Measurements from ENCODE around the gene HECW1. TPM values are rescaled to one million over a fixed set of nuclear protein-coding genes. Genes with fewer than 3 reads are reported as not detected.
"Not testable (repeated sequence)": the region's sequence is repeated elsewhere in the genome, so short reads cannot be mapped to it uniquely, and the experiment has no call there.

HECW1 gene
- total RNA-seq, 1 donor from 2014 or later, result 2.6 TPM

DNA sequence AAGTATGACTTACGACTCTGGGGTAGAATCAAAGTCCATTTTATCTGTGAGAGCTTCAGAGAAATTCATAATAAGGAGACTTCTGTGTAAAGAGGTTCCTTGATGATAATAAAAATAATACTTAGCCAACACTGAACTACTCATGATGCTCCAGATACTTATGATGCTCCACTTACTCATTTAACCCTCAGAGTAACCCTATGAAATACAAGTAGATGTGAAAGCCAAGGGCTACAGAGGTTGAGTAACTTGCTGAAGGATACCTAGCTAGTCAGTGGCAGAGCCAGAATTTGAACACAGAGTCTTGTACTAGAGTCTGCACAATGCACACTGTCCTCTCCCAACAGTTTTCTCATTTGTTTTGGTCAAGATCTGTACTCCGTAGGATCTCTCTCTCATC is 89.5 kb downstream of the HECW1 start:
- DNase-seq (ENCODE audit: low spot score), result no peak

DNA sequence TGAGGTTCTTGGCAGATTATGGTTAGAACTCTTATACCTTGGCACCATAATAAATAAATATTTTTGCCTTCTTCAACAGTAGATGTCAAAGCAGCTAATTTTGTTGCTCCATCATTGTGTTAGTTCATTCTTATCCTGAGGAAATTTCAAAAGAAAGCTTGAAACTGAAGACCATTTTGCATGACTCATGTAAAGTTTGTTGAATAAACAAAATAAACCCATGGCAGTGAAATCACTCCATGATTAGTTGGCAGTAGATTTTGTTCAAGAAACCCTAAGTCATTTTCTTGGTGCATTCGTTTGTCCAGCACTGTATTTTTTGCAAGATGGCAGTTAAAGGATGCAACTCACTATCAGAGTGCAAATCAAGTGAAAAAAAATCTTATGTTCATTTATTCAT is 91.6 kb downstream of the HECW1 start:
- DNase-seq (ENCODE audit: low spot score), result no peak

DNA sequence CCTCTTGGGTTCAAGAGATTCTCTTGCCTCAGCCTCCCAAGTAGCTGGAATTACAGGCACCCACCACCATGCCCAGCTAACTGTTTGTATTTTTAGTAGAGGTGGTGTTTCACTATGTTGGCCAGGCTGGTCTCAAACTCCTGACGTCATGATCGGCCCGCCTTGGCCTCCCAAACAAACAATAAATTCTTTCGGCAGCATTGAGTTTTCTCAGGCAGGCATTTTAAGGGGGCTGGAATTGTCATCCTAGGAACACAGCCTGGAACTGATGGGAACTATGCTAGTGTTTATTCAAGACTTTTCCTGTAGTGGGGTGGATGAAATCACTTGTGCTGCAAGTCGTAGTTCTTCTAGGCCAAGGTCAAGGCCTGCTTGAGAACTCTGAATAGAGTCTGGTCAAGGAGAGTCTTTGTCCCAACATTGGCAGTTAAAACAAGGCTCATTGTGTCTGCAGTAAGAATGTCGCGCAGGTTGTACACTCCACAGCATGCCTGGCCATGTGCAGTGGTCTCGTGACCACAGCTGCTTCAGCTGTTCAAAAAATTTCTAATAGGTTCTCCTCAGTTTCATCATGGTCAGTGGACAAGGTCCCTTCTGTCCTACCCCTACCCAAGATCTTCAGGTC is 92.8 kb downstream of the HECW1 start:
- no peak for DNase-seq (ENCODE audit: low spot score)

GRCh38 chr7:43208242-43208641 is 95.8 kb downstream of the HECW1 start:
- no peak for DNase-seq (ENCODE audit: low spot score)

DNA sequence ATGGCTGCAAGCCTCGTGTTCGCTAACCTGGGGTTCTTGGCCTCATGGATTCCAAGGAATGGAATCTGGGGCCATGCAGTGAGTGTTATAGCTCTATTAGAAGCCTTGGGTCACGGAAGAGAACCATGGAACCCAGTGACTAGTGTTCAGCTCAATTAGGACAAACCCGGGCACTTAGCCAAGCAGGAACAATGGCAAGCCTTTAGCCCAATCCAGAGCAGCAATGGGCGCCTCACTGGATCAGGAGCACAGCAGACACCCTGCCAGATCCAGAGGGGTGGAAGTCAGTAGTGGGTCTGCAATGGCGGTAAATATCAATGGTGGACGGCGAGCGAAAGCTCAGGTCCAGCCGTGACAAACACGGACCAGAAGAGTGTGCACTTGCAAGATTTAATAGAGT is 98.1 kb downstream of the HECW1 start:
- not testable (repeated sequence) for DNase-seq (ENCODE audit: low spot score)

DNA sequence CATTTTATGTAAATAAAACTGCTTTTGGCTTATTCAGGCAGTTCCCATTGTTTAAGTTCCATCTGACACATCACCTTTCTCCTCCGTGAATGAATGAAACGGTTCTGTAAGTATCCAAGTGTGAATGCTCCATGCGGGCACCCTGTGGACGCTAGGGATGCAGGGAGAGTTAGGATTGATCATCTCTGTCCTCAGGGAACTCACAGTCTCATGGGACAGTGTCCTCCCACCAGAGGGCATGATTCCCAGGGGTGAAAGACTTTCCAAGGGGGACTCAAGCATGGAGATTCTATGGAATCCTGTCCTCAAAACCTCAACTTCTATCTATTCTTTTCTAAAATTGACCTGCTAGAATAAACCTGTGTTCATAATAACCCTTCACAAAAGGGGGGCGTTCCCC is 98.8 kb downstream of the HECW1 start:
- no peak for DNase-seq (ENCODE audit: low spot score)

DNA sequence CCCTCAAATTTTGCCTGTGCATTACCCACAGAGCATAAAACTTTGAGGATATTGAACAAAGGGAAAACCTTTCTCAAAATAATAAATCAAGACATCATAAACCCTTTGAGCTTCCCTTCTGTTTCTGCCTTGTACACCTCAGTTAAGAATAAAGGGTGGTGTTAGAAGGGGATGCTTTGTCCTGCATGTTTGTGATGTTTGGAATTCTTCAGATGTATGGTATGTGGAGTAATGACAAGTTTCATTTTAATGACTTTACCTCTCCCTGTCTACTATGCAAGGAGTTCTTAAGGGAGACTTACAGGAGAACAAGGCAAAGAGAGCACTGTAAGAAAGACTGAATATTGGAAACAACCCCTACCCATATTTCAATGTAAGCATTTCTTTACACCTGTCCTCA is 99.2 kb downstream of the HECW1 start:
- no peak for DNase-seq (ENCODE audit: low spot score)

DNA sequence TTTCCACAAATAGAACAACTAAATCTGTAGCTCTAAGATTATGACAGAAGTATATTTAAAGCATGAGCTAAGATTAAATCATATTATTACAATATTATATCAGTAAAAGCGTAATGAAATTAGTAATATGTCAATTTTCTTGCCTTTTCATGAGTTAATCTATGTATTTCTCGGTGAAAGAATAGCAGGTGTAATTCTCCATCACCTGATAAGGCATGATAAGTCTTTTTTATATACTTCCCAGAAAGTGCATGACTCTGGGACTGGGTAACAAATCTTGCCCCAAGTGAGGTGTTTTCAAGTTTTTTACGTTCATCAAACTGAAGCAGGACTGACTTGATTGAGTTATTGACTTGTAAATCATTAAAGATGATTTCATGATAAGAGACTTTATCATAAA is 100.5 kb downstream of the HECW1 start:
- DNase-seq (ENCODE audit: low spot score), result no peak

DNA sequence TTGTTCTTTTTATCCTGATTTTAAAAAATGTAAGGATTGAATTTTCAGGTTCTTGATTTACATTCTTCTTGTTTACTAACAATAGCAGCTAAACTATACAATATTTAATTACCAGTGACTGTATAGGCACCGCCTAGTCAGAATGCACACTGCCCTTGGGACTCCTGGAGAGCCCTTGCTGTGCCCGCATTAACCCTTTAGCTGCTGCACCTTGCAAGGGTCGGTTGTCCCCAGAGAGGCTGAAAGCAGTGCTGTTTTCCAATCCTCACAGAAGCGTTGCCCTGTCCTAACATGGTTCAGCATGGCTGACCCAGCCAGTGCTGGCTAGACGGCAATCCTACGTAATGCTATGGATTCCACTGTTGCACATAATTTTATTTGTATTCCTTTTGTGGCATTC is 102.6 kb downstream of the HECW1 start:
- no peak for DNase-seq (ENCODE audit: low spot score)

DNA sequence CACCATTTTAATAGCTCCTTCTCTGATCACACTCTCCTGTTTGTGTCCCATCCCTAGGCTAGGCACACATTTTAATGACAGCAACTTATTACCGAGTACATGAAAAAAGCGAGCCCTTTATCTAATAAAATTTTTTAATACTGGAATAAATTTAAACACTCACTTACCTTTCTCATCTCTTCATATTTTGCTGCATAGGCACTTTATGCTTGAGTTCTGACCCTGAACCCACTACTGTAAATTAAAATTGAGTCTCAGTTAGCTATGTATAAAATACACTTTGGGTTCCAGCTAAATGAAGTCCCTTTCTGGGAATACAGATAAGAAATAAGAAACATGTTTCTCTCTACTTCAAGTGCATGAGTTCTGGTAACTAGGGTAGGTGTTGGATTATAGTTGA is 104.6 kb downstream of the HECW1 start:
- no peak for DNase-seq (ENCODE audit: low spot score)

DNA sequence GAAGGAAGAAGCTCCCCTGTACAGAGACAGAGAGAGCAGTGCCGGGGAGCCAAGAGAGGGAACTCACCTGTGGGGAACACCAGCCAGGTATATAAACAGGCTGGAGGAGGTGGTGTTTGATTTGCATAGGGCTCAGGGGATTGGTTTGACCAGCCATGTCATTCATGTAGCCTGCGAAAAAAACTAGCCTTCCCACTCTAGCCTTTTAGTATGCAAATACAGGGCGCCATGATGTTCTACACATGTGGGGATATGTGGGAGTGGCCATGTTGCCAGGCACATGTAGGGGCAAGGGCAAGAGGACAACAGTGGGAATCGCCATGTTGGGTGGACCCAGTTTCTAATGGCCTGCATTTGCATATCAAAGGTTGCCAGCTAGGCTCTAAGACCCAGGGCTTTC is 106.5 kb downstream of the HECW1 start:
- not testable (repeated sequence) for DNase-seq (ENCODE audit: low spot score)

DNA sequence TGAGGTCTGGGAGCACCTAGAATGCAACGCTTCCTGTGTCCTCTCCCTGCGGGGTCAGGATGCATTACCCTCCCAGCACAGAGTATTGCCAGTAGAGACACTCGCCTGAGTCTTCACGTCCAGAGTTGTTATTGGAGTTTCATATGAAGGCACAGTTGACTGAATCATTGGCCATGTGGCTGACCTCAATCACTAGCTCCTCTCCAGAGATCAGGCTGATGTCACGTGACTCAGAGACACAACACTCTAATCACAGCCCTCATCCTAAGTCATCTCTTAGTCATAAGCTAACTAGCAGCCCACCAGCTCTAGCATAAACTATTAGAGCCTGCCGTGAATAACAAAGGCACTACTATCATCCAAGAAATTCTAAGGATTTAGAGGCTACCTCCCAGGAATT is 107.8 kb downstream of the HECW1 start:
- no peak for DNase-seq (ENCODE audit: low spot score)

DNA sequence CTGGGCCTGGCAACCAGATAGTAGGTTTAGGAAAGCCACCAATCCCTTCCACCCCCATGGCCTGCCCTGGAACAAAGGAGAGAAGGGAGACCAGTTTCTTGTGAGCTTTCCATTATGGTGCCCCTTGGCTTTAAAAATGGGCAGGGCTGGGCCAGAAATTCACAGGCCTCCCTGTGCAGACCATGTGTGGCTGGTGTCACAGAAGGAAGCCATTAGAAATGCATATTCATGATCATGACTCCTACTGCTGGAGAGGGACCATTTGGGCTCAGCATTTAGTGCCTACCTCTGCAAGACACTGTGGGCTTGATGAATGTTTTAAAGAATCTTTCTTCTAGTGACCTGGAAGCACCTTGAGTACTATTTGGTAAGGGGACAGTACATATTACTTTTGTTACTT is 108.3 kb downstream of the HECW1 start:
- no peak for DNase-seq (ENCODE audit: low spot score)

DNA sequence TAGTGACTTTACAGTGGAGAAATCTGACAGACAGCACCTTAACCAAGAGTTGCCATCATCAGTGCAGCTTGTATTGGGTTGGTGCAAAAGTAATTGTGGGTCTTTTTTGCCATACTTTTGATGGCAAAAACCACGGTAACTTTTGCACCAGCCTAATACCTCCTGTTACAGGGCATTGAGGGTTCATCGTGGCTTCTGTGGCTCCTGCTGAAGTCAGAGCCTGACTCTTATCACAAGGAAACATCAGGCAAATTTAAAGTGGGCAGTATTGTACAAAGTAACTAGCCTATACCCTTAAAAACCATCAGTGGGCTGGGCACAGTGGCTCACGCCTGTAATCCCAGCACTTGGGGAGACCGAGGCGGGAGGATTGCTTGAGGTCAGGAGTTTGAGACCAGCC is 117.4 kb downstream of the HECW1 start:
- no peak for DNase-seq (ENCODE audit: low spot score)

DNA sequence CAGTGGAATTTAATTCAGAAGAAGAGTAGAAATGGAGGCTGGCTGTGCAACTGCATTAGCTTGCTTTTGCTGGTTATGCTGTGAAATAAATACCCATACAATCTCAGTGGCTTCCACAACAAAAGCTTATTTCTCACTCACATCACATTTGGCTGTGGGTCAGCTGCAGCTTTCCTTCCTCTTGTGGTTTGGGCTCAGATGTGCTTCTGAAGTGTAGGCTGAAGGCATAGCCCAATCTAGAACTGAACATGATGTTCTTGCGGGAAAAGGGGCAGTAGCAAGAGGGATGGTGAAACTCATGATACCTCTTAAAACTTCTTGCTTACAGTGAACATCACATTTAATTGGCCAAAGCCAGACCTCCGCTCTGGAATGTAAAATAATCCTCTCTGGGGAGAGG is 119.9 kb downstream of the HECW1 start:
- no peak for DNase-seq (ENCODE audit: low spot score)

DNA sequence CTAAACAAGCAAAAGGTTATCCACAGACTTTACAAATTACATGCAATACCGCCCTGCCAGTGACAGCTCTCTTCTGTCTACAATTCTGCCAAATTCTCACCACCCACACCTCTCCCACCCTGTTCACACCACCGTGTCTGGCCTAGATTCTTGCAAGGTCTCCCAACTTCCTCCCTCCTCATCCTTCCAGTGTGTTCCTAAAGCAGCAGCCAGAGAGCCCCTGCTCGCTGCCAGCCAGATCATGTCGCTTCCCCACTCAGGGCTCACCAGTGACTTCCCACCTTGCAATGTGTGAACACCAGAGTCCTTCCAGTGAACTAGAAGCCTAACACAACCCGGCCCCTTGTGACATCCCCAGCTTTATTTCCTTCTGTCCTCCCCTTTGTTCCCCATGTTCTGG is 121.6 kb downstream of the HECW1 start:
- DNase-seq (ENCODE audit: low spot score), result no peak

GRCh38 chr7:43234968-43235367 is 122.5 kb downstream of the HECW1 start:
- no peak for DNase-seq (ENCODE audit: low spot score)

- DNase-seq (ENCODE audit: low spot score), result no peak
Observed at GRCh38 chr7:43240565-43240964, 128.1 kb downstream of the HECW1 start.

DNA sequence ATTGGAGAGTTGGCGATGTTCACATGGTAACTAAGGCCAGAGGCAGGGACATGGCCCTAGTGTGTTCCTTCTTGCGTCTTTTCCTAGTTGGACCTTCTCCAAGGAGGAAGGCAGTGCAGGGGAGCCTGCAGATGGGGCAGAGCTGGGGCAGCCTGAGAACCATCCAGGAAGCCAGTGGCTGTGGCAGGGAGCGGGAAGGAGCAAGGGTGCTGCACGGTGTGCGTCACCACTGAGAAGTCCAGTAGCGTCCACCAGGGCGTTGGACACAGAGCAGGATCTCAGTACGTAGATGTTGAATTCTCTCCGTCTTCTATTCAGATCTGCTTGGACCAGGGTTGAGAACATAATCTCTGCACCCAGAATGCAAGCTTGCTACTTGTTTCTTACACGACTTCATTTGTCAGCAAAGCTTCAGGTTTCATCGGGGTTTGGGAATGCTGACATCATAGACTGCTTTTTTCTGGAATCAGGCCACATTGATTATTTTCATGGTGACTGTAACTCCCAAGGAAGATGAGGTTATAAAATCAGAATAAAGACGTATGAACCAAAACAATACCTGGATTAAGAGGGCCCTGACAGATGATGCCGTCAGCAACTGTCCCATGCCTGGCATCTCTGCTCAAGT is 130.3 kb downstream of the HECW1 start:
- DNase-seq (ENCODE audit: low spot score), result no peak

- DNase-seq (ENCODE audit: low spot score), result no peak
Observed at GRCh38 chr7:43244232-43244631, 131.8 kb downstream of the HECW1 start.

DNA sequence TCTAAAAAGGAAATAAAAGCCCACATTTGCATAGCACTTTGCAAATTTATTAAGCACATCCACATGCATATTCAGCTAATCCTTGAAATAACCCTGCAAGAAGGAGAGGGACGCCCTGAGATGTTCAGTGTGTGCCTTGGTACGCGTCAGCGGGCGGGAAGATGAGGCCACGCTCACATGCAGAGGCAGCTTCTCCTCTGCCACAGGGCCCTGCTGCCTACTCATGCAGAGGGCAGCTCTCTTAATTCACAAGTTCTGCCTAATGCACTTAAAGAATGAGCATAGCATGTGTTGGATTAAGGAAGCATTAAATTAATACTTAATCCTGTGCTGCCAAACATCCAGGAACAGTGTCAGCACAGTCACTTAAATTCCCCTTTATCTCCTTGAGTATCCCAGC is 132.3 kb downstream of the HECW1 start:
- DNase-seq (ENCODE audit: low spot score), result no peak

DNA sequence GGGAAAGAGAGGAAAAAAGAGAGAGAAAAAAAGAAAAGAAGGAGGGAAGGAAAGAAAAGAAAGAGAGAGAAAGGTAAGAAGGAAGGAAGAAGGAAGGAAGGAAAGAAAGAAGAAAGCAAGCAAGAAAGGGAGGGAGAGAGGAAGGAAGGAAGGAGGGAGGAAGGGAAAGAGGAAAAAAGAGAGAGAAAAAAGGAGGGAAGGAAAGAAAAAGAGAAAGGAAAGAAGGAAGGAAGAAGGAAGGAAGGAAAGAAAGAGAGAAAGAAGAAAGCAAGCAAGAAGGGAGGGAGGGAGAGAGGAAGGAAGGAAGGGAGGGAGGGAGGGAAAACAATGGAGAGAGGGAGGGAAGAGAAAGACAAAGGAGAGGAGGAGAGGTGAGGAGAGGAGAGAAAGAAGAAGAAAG is 135.3 kb downstream of the HECW1 start:
- no peak for DNase-seq (ENCODE audit: low spot score)

DNA sequence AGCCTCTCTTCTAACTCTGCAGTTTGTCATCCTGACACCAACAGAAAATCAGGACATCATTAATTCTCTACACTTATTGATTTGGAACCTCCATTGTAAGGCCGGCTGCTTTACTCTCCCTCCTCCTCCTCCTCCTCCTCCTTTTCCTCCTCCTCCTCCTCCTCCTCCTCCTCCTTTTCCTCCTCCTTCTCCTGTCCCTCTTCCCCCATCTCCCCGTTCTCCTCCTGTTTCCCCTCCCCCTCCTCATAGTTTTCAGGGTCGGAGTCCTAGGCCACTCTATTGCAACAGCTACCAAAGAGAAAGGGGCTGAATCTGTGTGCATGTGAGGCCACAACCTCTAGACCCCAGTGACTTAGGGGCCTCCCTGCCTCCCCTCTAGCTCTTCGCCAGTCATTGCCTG is 136.1 kb downstream of the HECW1 start:
- no peak for DNase-seq (ENCODE audit: low spot score)
